OCI-LY3 (cell line): ENCODE data around the gene POLK.

ENCODE experiments used
- CTCF ChIP-seq: fragments of 200-600, 300-600 bp; sonication (generic); IDR thresholded peaks from 2 replicates; pipeline ENCODE4 v1.5.1; 2014; ENCODE audit warnings: antibody characterized with exemption, low read length, low read depth
- EZH2phosphoT487 ChIP-seq: fragments of 200-600 bp; shearing (Covaris generic); IDR thresholded peaks from 2 replicates; pipeline ENCODE4 v1.6.1; 2018; ENCODE audit warnings: antibody characterized with exemption, mixed run types, low read depth

GRCh38 chr5:75637949-75638348 lies 126.3 kb downstream of the POLK start:
- no peak for TF ChIP-seq CTCF
- TF ChIP-seq EZH2phosphoT487, result no peak
